ENCODE results near the gene PREPL. TPM values are rescaled to one million over a fixed set of nuclear protein-coding genes. Genes with fewer than 3 reads are reported as not detected.

PREPL gene
- total RNA-seq, 2 donors from 2014 or later, result 28.9 to 42.3 TPM

GRCh38 chr2:44351676-44352075, 9.6 kb downstream of the PREPL start:
- Mint-ChIP-seq H3K9me3 (no peaks in the 10 kb centered on the region), H3K36me3 (ENCODE audit: low read depth) (no peaks in the 10 kb centered on the region), H3K4me1 (peaks cover 11% of the 10 kb centered on the region), H3K27me3 (ENCODE audit: insufficient read depth) (no peaks in the 10 kb centered on the region), H3K27ac (no peak overlapping the region), H3K4me3 (no peak overlapping the region)
- Histone ChIP-seq H3K4me1 (ENCODE audit: control insufficient read depth, insufficient read depth, low read length) (no peaks in the 10 kb centered on the region), H3K4me3 (ENCODE audit: low read length) (no peak overlapping the region), H3K27ac (ENCODE audit: low read depth, low read length) (no peak overlapping the region), H3K27me3 (ENCODE audit: control insufficient read depth, insufficient read depth, low read length, poor library complexity, severe bottlenecking) (no peaks in the 10 kb centered on the region), H3K9ac (ENCODE audit: extremely low read depth, low read length, poor library complexity, severe bottlenecking) (no peak overlapping the region), H3K36me3 (ENCODE audit: control insufficient read depth, insufficient read depth, low read length) (no peaks in the 10 kb centered on the region), H3K9me3 (ENCODE audit: control insufficient read depth, low read length) (no peaks in the 10 kb centered on the region)
- 95 to 100% methylated on average over 2 of the region's 2 CpGs for WGBS, 2 experiments (ENCODE audit: insufficient coverage in 1 of 2, insufficient read length in 1 of 2)
- no peak for DNase-seq
- TF ChIP-seq CTCF (conservative IDR thresholded peaks at IDR 0.05), result no peak

DNA sequence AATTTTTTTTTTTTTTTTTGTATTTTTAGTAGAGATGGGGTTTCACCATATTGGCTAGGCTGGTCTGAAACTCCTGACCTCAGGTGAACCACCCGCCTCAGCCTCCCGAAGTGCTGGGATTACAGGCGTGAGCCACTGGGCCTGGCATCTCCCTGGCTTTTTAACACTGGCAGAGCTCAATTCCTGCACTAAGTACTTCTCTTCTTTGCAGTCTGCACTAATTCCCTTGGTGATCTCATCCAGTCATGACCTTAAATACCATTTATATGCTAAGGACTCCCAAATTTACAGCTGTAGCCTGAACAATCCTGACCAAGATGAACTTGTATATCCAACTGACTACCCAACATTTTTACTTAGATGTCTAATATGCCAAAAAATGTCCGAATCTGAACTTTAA, 10.2 kb downstream of the PREPL start:
- peaks cover 11% of the 10 kb centered on the region for H3K4me1 Mint-ChIP-seq
- Histone ChIP-seq H3K9ac (ENCODE audit: extremely low read depth, low read length, poor library complexity, severe bottlenecking) (no peak overlapping the region), H3K27me3 (ENCODE audit: control insufficient read depth, insufficient read depth, low read length, poor library complexity, severe bottlenecking) (no peaks in the 10 kb centered on the region), H3K4me3 (ENCODE audit: low read length) (no peak overlapping the region), H3K27ac (ENCODE audit: low read depth, low read length) (no peak overlapping the region), H3K36me3 (ENCODE audit: control insufficient read depth, insufficient read depth, low read length) (peaks cover under 1% of the 10 kb centered on the region), H3K9me3 (ENCODE audit: control insufficient read depth, low read length) (no peaks in the 10 kb centered on the region), H3K4me1 (ENCODE audit: control insufficient read depth, insufficient read depth, low read length) (no peaks in the 10 kb centered on the region)
- no peak for DNase-seq
- no peaks in the 10 kb centered on the region for H3K27me3 Mint-ChIP-seq (ENCODE audit: insufficient read depth)
- no peak overlapping the region for H3K4me3 Mint-ChIP-seq
- no peak for TF ChIP-seq CTCF (conservative IDR thresholded peaks at IDR 0.05)
- no peak overlapping the region for H3K27ac Mint-ChIP-seq
- 85 to 89% methylated on average over 4 of the region's 4 CpGs for WGBS, 2 experiments (ENCODE audit: insufficient coverage in 1 of 2, insufficient read length in 1 of 2)
- H3K36me3 Mint-ChIP-seq (ENCODE audit: low read depth), result peaks cover 1% of the 10 kb centered on the region
- H3K9me3 Mint-ChIP-seq, result no peaks in the 10 kb centered on the region

DNA sequence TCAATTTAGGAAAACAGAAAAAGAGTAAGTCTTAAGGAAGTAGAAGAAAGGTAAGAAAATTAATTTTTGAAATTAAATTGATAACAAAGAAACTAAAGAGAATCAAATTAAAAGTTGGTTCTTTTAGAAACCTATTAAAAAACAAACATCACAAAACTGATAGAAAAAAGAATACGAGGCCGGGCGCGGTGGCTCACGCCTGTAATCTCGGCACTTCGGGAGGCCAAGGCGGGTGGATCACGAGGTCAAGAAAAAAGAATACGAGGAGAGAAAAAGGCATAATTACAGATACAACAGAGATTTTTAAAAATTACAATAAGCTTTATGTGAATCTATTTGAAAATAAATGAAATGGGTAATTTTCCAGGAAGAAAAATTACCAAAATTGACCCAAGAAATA, 11.8 kb downstream of the PREPL start:
- Histone ChIP-seq H3K4me3 (ENCODE audit: low read length) (no peak overlapping the region), H3K9ac (ENCODE audit: extremely low read depth, low read length, poor library complexity, severe bottlenecking) (no peak overlapping the region), H3K27ac (ENCODE audit: low read depth, low read length) (no peak overlapping the region), H3K27me3 (ENCODE audit: control insufficient read depth, insufficient read depth, low read length, poor library complexity, severe bottlenecking) (no peaks in the 10 kb centered on the region), H3K9me3 (ENCODE audit: control insufficient read depth, low read length) (no peaks in the 10 kb centered on the region), H3K4me1 (ENCODE audit: control insufficient read depth, insufficient read depth, low read length) (no peaks in the 10 kb centered on the region), H3K36me3 (ENCODE audit: control insufficient read depth, insufficient read depth, low read length) (peaks cover 12% of the 10 kb centered on the region)
- no peak overlapping the region for H3K4me3 Mint-ChIP-seq
- 100% methylated on average over 8 of the region's 10 CpGs; no CpG with 5 or more reads in 1 of the 2 experiments for WGBS, 2 experiments (ENCODE audit: insufficient coverage in 1 of 2, insufficient read length in 1 of 2)
- peaks cover 7% of the 10 kb centered on the region for H3K36me3 Mint-ChIP-seq (ENCODE audit: low read depth)
- H3K27ac Mint-ChIP-seq, result no peak overlapping the region
- DNase-seq, result no peak
- no peaks in the 10 kb centered on the region for H3K27me3 Mint-ChIP-seq (ENCODE audit: insufficient read depth)
- H3K9me3 Mint-ChIP-seq, result no peaks in the 10 kb centered on the region
- peaks cover 11% of the 10 kb centered on the region for H3K4me1 Mint-ChIP-seq
- no peak for TF ChIP-seq CTCF (conservative IDR thresholded peaks at IDR 0.05)

Data from endodermal cell (in vitro differentiated cells).